Activated CD4-positive, alpha-beta memory T cell treated with anti-CD3 and anti-CD28 coated beads, Interleukin-2, amount 10 ng/mL, durations not matched to agents 7 days and 5 days (primary cell): ENCODE measurements around the gene ACOT7. TPM values are rescaled to one million over a fixed set of nuclear protein-coding genes. Genes with fewer than 3 reads are reported as not detected.
"Not testable (repeated sequence)": the region's sequence is repeated elsewhere in the genome, so short reads cannot be mapped to it uniquely, and the experiment has no call there.

Source experiments
- CTCF ChIA-PET: fragments of 350-600 bp; sonication (Branson Sonifier 250); formaldehyde crosslinking; loops from one replicate; lab custom pipeline; 2021; ENCODE audit warnings: antibody characterized with exemption, inconsistent platforms; lab: Charles Lee
- POLR2A ChIA-PET: fragments of 350-600 bp; sonication (Branson Sonifier 250); formaldehyde crosslinking; loops from one replicate; lab custom pipeline; 2021; ENCODE audit warnings: antibody characterized with exemption; lab: Charles Lee
- DNase-seq: peaks from one replicate; pipeline ENCODE4 v3.0.0-alpha.2; 2020
- H3K27ac Mint-ChIP-seq: one replicate; pipeline ENCODE4 v1.8.0; 2021; ENCODE audit warnings: mild to moderate bottlenecking, mixed read lengths
- H3K27me3 Mint-ChIP-seq: one replicate; pipeline ENCODE4 v1.8.0; 2021; ENCODE audit warnings: mixed read lengths
- H3K36me3 Mint-ChIP-seq: one replicate; pipeline ENCODE4 v1.8.0; 2021; ENCODE audit warnings: low read depth, mixed read lengths
- H3K4me1 Mint-ChIP-seq: one replicate; pipeline ENCODE4 v1.8.0; 2021; ENCODE audit warnings: mixed read lengths
- H3K4me3 Mint-ChIP-seq: one replicate; pipeline ENCODE4 v1.8.0; 2021; ENCODE audit warnings: mild to moderate bottlenecking, mixed read lengths
- H3K9me3 Mint-ChIP-seq: one replicate; pipeline ENCODE4 v1.8.0; 2021; ENCODE audit warnings: mixed read lengths
- total RNA-seq, 2 experiments: library from RNA; stranded (reverse); gene quantifications; one replicate each; pipeline ENCODE4 v1.2.3, GENCODE V29; 2021

Gene ACOT7
- total RNA-seq, 2 experiments from 2014 or later = 56.8 to 58.6 TPM

DNA sequence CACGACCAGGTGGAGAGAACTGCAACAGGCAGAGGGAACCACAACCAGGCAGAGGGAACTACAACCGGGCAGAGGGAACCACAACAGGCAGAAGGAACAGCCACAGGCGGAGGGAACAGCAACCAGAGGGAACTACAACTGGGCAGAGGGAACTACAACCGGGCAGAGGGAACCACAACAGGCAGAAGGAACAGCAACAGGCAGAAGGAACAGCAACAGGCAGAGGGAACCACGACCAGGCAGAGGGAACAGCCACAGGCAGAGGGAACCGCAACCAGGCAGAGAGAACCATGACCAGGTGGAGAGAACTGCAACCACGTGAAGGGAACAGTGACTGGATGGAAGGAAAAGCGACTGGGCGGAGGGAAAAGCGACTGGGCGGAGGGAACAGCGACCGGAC is 85.1 kb downstream of the ACOT7 start:
- POLR2A ChIA-PET = no interaction called here
- no peak overlapping the region for H3K4me3 Mint-ChIP-seq

DNA sequence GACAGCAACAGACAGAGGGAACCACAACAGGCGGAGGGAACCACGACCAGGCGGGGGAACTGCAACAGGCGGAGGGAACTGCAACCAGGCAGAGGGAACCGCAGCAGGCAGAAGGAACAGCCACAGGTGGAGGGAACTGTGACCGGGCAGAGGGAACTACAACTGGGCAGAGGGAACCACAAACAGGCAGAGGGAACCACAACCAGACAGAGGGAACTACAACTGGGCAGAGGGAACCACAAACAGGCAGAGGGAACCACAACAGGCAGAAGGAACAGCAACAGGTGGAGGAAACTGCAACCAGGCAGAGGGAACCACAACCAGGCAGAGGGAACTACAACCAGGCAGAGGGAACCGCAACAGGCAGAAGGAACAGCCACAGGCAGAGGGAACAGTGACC is 85.9 kb downstream of the ACOT7 start:
- H3K27me3 Mint-ChIP-seq, H3K4me3 Mint-ChIP-seq, DNase-seq, H3K27ac Mint-ChIP-seq, H3K4me1 Mint-ChIP-seq, CTCF ChIA-PET, POLR2A ChIA-PET, H3K9me3 Mint-ChIP-seq: not testable (repeated sequence)
- peaks cover 26% of the 10 kb centered on the region for H3K36me3 Mint-ChIP-seq

More for the DNA sequence above, 85.1 kb downstream of the ACOT7 start:
- Mint-ChIP-seq H3K36me3 (peaks cover 26% of the 10 kb centered on the region), H3K27ac (no peak overlapping the region), H3K4me1 (no peaks in the 10 kb centered on the region), H3K9me3 (no peaks in the 10 kb centered on the region), H3K27me3 (no peaks in the 10 kb centered on the region)
- CTCF ChIA-PET = no interaction called here
- no peak for DNase-seq

DNA sequence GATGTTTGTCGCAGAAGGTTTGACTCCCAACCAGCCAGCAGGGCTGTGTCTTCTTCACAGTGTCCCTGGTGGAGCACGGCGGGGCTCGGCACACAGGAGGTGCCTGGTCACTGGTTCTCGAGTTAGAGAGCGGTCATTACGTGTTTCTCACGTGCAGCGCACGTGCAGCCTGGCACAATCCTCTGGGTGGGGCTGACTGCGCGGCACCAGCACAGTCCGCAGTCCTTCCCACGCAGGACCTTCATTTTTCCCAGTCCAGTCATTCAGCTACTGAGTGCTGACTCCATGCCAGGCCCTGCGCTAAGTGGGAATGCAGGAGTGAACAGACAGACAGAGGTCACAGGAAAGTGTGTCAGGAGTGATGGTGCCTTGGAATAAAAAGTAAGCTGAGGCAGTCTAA is 86.5 kb downstream of the ACOT7 start:
- H3K36me3 Mint-ChIP-seq = peaks cover 26% of the 10 kb centered on the region
- H3K4me1 Mint-ChIP-seq = no peaks in the 10 kb centered on the region
- H3K9me3 Mint-ChIP-seq = no peaks in the 10 kb centered on the region
- no peak overlapping the region for H3K4me3 Mint-ChIP-seq
- ChIA-PET POLR2A (no interaction called here), CTCF (no interaction called here)
- H3K27me3 Mint-ChIP-seq = no peaks in the 10 kb centered on the region
- no peak for DNase-seq
- H3K27ac Mint-ChIP-seq = no peak overlapping the region

DNA sequence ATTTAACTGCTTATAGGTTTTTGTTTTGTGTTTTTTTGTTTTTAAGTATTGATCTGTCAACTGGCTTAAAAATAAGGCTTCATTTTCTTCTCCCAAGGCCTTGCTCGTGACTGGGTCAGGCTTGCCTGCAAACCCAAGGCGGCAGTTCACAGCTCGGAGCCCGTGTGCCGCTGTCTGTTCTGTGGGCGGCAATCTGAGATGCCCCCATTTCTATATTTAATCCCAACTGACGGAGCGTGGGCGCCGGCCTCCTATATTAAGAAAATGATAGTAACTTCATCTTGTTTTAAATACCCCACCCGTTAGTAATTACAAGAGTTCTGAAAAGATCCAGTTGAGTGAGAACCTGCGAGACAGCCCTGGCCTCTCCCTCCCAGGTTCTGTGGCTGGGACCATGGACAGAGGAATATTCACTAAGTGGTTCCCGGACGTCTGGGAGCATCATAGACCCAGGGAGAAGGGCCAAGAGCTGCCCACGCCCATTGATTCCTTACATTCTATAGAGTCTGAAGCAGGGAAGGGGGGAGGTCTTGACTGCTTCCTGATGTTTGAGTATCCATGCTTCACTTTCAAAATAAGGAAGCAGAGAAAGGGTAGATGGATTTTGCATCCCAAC is 90.1 kb downstream of the ACOT7 start:
- CTCF ChIA-PET = no interaction called here
- POLR2A ChIA-PET = no interaction called here
- Mint-ChIP-seq H3K4me1 (no peaks in the 10 kb centered on the region), H3K27ac (no peak overlapping the region), H3K36me3 (peaks cover 23% of the 10 kb centered on the region), H3K4me3 (no peak overlapping the region), H3K9me3 (no peaks in the 10 kb centered on the region), H3K27me3 (no peaks in the 10 kb centered on the region)
- DNase-seq = no peak

DNA sequence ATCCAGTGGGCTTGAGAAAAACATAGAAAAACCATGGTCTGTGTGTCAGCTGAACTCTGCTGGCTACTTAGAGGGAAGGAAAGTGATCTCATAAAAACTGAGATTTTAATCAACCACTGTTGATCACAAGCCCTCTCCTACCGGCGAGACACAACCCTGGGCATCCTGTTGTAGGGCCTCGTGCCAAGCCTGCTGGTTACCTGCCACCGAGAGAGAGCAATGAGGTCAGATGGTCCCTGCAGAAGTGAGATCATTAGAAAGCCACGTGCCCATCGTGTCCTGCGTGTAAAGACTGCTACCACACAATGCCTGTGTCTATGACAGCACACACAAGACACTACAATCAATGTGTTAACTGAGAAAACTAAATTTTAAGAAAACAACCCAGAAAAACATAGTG is 91.0 kb downstream of the ACOT7 start:
- Mint-ChIP-seq H3K27ac (no peak overlapping the region), H3K4me1 (no peaks in the 10 kb centered on the region), H3K36me3 (peaks cover 16% of the 10 kb centered on the region), H3K4me3 (no peak overlapping the region), H3K9me3 (no peaks in the 10 kb centered on the region), H3K27me3 (no peaks in the 10 kb centered on the region)
- DNase-seq = no peak
- ChIA-PET CTCF (no interaction called here), POLR2A (no interaction called here)

DNA sequence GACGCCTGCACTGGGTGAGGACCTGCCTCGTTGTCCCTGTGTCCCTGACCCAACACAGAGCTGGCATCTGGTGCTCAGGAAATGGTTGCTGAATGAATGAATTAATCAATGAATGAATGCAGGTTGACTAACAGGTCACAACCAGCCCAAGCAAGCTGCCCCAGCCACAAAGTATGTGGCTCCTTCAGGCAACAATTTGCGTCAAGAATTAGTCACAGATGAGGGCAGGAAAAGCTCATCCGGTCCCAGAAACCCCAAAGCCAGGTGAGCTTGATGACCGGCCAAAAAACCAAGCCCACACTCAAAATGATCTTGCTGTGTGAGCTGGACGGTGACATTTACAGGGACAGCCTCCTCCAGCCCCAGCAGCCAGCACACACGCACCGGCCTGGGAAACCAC is 92.0 kb downstream of the ACOT7 start:
- no peak overlapping the region for H3K27ac Mint-ChIP-seq
- ChIA-PET CTCF (interaction anchor here (0.6 kb wide), 1 partner anchor 269 kb away, joined by 3 read pairs; no protein-coding TSS in a partner anchor), POLR2A (no interaction called here)
- no peaks in the 10 kb centered on the region for H3K27me3 Mint-ChIP-seq
- no peaks in the 10 kb centered on the region for H3K4me1 Mint-ChIP-seq
- no peak for DNase-seq
- H3K9me3 Mint-ChIP-seq = no peaks in the 10 kb centered on the region
- no peak overlapping the region for H3K4me3 Mint-ChIP-seq
- H3K36me3 Mint-ChIP-seq = peaks cover 7% of the 10 kb centered on the region

DNA sequence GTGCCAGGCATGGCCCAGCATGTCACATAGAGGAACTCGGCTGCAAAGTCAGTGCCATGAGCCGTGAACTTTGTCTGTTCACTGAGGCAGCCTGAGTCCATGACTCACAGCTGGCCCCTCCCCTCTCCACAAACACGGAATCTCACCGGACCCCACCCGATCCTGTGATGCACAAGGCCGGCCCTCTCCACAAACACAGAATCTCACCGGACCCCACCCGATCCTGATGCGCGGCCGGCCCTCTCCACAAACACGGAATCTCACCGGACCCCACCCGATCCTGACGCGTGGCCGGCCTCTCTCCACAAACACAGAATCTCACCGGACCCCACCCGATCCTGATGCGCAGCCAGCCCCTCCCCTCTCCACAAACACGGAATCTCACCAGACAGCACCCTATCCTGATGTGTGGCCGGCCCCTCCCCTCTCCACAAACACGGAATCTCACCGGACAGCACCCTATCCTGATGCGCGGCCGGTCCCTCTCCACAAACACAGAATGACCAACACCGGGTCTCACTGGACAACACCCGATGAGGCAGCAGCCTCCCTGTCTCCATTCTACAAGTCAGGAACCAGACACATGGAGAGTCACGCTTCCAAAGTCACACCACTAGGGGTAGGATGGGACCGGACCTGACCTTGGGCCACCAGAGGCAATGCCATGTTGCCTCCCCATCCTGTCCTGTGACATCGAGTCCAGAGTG is 93.1 kb downstream of the ACOT7 start:
- CTCF ChIA-PET = interaction anchor here (0.6 kb wide), 1 partner anchor 270 kb away, joined by 3 read pairs; no protein-coding TSS in a partner anchor
- POLR2A ChIA-PET = no interaction called here
- Mint-ChIP-seq H3K36me3 (peaks cover 2% of the 10 kb centered on the region), H3K27me3 (no peaks in the 10 kb centered on the region), H3K27ac (no peak overlapping the region), H3K4me3 (no peak overlapping the region), H3K4me1 (no peaks in the 10 kb centered on the region), H3K9me3 (no peaks in the 10 kb centered on the region)
- DNase-seq = no peak

DNA sequence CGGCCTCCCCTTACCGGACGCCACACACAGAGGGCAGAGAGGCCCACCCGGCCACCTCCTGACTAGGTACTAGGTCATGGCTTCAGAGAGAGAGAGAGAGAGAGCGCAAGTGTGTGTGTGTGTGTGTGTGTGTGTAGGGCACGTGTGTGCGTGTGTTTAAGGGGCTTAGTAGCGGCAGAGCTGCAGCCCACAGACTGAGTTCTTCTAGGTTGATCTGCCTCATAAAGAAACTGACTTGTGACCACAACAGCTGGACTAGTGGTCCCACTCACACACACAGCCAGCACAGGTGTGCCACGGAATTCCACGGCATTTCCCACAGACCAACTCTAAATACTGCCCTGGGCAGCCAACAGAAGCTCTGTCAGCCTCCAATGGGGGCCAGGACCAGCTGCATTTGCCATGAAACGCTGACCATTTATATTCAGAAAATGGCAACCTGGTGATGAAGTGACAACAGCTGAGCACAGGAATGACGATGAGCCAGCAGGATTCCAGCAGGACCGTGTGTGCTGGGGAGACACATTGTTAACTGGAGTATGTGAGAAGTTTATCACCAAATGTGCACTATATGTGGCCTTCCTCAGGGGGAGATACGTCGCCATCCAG is 93.9 kb downstream of the ACOT7 start:
- Mint-ChIP-seq H3K9me3 (no peaks in the 10 kb centered on the region), H3K4me3 (no peak overlapping the region), H3K27ac (no peak overlapping the region), H3K4me1 (peaks cover 2% of the 10 kb centered on the region), H3K36me3 (peaks cover 2% of the 10 kb centered on the region), H3K27me3 (no peaks in the 10 kb centered on the region)
- ChIA-PET POLR2A (no interaction called here), CTCF (no interaction called here)
- DNase-seq = no peak

DNA sequence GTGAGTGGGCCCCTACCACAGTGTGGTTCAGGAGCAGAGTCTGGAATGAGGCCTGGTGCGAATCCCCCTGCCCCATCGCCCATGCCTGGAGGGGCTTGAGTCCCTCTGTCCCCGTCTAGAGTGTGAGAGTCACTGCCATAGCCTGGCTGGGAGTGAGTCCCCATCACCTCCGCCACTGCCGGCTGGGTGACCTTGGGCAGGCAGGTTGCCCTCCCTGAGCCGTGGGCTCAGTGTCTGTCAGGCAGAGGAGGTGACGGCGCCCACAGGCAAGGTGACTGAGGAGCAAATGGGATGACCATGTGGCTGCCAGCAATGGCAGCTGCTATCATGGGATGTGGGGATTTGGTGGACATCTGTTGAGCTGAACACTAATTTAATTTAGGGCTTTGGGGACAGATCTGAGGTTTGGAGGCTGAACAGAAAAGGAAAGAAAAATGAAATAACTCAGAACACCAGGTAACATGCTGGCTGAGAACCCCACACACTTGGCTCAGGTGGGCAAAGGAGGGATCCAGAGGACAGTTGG is 94.6 kb downstream of the ACOT7 start:
- peaks cover 6% of the 10 kb centered on the region for H3K4me1 Mint-ChIP-seq
- POLR2A ChIA-PET = no interaction called here
- CTCF ChIA-PET = no interaction called here

DNA sequence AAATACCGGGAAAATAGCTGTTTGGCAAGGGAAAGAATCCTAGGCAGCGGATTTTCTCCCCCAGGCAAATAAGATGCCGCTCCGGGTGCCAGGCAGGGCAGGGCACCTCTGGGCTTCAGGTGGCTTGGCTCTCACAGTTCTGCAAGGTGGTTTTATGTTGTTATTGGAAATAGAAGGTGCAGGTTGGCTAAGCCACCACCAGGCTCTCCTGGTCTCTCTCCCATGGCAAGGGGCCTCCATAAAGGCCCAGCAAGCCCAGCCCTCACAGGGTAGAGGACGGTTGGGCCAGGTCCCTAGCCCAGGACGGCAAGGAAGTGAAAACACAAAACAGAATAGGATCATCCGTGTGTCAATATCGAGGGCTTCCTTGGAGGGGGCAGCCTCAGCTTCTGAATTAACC is 95.0 kb downstream of the ACOT7 start:
- Mint-ChIP-seq H3K9me3 (no peaks in the 10 kb centered on the region), H3K36me3 (peaks cover 8% of the 10 kb centered on the region), H3K27me3 (no peaks in the 10 kb centered on the region), H3K4me3 (no peak overlapping the region), H3K27ac (no peak overlapping the region), H3K4me1 (peaks cover 6% of the 10 kb centered on the region)
- POLR2A ChIA-PET = no interaction called here
- no peak for DNase-seq
- CTCF ChIA-PET = no interaction called here

More for the DNA sequence above, 94.6 kb downstream of the ACOT7 start:
- Mint-ChIP-seq H3K27me3 (no peaks in the 10 kb centered on the region), H3K36me3 (peaks cover 7% of the 10 kb centered on the region), H3K9me3 (no peaks in the 10 kb centered on the region), H3K27ac (no peak overlapping the region), H3K4me3 (no peak overlapping the region)
- DNase-seq = no peak

DNA sequence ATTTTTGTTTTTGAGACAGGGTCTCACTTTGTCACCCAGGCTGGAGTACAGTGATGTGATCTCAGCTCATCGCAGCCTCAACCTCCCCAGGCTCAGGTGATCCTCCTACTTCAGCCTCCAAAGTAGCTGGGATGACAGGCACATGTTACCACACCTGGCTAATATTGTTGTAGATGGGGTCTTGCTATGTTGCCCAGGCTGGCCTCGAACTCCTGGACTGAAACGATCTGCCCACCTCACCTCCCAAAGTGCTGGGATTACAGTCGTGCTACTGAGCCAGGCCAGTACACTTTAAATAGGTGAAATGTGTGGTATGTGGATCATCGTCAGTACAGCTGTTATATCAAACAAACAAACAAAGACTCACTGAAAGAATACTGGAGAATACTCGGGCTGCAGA is 97.7 kb downstream of the ACOT7 start:
- H3K27ac Mint-ChIP-seq = no peak overlapping the region
- H3K36me3 Mint-ChIP-seq = peaks cover 14% of the 10 kb centered on the region
- H3K27me3 Mint-ChIP-seq = no peaks in the 10 kb centered on the region
- POLR2A ChIA-PET = no interaction called here
- no peaks in the 10 kb centered on the region for H3K9me3 Mint-ChIP-seq
- no peak for DNase-seq
- H3K4me1 Mint-ChIP-seq = peaks cover 6% of the 10 kb centered on the region
- no peak overlapping the region for H3K4me3 Mint-ChIP-seq
- CTCF ChIA-PET = no interaction called here

DNA sequence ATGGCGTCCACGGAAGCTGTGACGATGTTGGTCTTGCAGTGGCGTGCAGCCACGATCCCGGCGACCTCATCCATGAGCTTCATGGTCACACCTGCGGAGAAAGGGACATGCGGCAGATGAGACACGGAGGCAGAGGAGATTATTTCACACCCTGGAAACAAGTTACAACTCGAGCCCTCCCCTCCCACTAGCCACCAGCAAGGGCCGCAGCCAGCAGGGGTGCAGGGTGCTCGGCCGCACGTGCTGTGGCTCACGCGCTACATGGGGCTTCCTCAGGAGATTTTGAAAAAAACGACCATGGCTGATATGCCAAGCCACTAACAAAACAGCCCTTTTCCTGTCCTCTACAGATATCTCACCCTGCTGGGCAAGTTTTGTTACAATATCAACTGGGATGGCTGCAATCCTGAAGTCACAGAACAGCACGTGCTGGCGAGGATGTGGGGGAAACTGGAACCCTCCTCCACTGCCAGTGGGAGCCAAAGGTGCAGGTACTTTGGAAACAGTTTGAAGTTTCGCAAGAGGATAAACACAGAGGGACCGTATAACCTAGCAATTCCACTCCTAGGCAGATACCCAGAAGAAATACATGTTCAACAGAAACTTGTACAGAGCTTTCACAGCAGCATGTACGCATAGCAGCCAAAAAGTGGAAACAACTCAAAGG is 98.5 kb downstream of the ACOT7 start:
- Mint-ChIP-seq H3K9me3 (no peaks in the 10 kb centered on the region), H3K27ac (no peak overlapping the region), H3K4me1 (peaks cover 6% of the 10 kb centered on the region), H3K36me3 (peaks cover 13% of the 10 kb centered on the region), H3K27me3 (no peaks in the 10 kb centered on the region), H3K4me3 (no peak overlapping the region)
- ChIA-PET POLR2A (no interaction called here), CTCF (no interaction called here)
- no peak for DNase-seq
